Stimulated activated CD4-positive, alpha-beta T cell treated with anti-CD3 and anti-CD28 coated beads, Interleukin-1b, Interleukin-23, amount 100 ng/mL, for 4 hours (primary cell): ENCODE results near the gene PARK7.

ENCODE experiments used
- DNase-seq, 2 donors: peaks; one replicate each; pipeline ENCODE4 v3.0.0-alpha.2; 2020; ENCODE audit warnings: low read depth in 2 of 2

PARK7 gene

GRCh38 chr1:8010080-8010664 lies 48.7 kb downstream of the PARK7 start:
- no peak for DNase-seq

- no peak for DNase-seq
These were observed 49.5 kb downstream of the PARK7 start for GRCh38 chr1:8011016-8011415.

- no peak for DNase-seq
These were observed 50.7 kb downstream of the PARK7 start for GRCh38 chr1:8011923-8012858.

GRCh38 chr1:8012955-8013354 lies 51.4 kb downstream of the PARK7 start:
- DNase-seq: no peak

- no peak for DNase-seq
These were observed 51.9 kb downstream of the PARK7 start for GRCh38 chr1:8013399-8013798.

GRCh38 chr1:8013800-8014199 lies 52.3 kb downstream of the PARK7 start:
- DNase-seq: no peak

GRCh38 chr1:8014381-8014988 lies 53.0 kb downstream of the PARK7 start:
- no peak for DNase-seq

- DNase-seq: peak in 1 of 2 donors; percentile 32
These were observed 53.7 kb downstream of the PARK7 start for GRCh38 chr1:8015036-8015808.

- DNase-seq: no peak
These were observed 54.3 kb downstream of the PARK7 start for GRCh38 chr1:8015809-8016165.

GRCh38 chr1:8016210-8016894 lies 54.8 kb downstream of the PARK7 start:
- DNase-seq: no peak

- DNase-seq: no peak
These were observed 55.4 kb downstream of the PARK7 start for GRCh38 chr1:8016895-8017241.

GRCh38 chr1:8017495-8018197 lies 56.1 kb downstream of the PARK7 start:
- no peak for DNase-seq

- DNase-seq: no peak
These were observed 57.1 kb downstream of the PARK7 start for GRCh38 chr1:8018492-8019228.

- no peak for DNase-seq
These were observed 57.7 kb downstream of the PARK7 start for GRCh38 chr1:8019229-8019620.

- DNase-seq: no peak
These were observed 58.5 kb downstream of the PARK7 start for GRCh38 chr1:8020032-8020431.

GRCh38 chr1:8021676-8022266 lies 60.3 kb downstream of the PARK7 start:
- DNase-seq: no peak

- DNase-seq: no peak
These were observed 61.1 kb downstream of the PARK7 start for GRCh38 chr1:8022395-8023286.

- DNase-seq: no peak
These were observed 61.9 kb downstream of the PARK7 start for GRCh38 chr1:8023287-8023994.
